HepG2 (cell line): ENCODE results near the gene RBM44. TPM values are rescaled to one million over a fixed set of nuclear protein-coding genes. Genes with fewer than 3 reads are reported as not detected.

Source experiments
- ASH2L ChIP-seq: fragments of 300-600, 200-600 bp; sonication (generic); IDR thresholded peaks from 2 replicates; pipeline ENCODE4 v1.7.0; 2017; ENCODE audit warnings: low read depth, mild to moderate bottlenecking, moderate library complexity, mixed read lengths, low read length; ENCODE audit not compliant: insufficient read length
- EP300 ChIP-seq, 3 experiments: sonication (generic) in 1 of 3; formaldehyde crosslinking in 1 of 3; IDR thresholded peaks; 2 replicates each; pipeline versions ENCODE4 v1.5.1 to v1.6.1; 2011 to 2020; ENCODE audit warnings: low read depth in 2 of 3, low read length in 2 of 3, borderline replicate concordance in 1 of 3, improper control_type of control experiment in 1 of 3, mild to moderate bottlenecking in 1 of 3, missing genetic modification reagents in 1 of 3, moderate library complexity in 1 of 3
- FOXO1 ChIP-seq: sonication (generic); formaldehyde crosslinking; IDR thresholded peaks from 2 replicates; pipeline ENCODE4 v1.4.0; 2020; ENCODE audit warnings: missing genetic modification reagents
- HDAC2 ChIP-seq: sonication (generic); formaldehyde crosslinking; IDR thresholded peaks from 2 replicates; pipeline ENCODE4 v1.4.0; 2020; ENCODE audit warnings: missing genetic modification reagents
- IRF2 ChIP-seq: IDR thresholded peaks from 2 replicates; pipeline ENCODE4 v1.6.1; 2018; ENCODE audit warnings: missing genetic modification reagents, missing compliant biosample characterization
- KDM6A ChIP-seq: IDR thresholded peaks from 2 replicates; pipeline ENCODE4 v1.6.1; 2016; ENCODE audit warnings: low read depth
- MLXIP ChIP-seq: sonication (generic); formaldehyde crosslinking; IDR thresholded peaks from 2 replicates; pipeline ENCODE4 v1.9.0; 2021; ENCODE audit warnings: missing genetic modification reagents, borderline replicate concordance
- REL ChIP-seq: sonication (generic); formaldehyde crosslinking; conservative IDR thresholded peaks from 2 replicates; pipeline ENCODE4 v1.8.0; 2022; ENCODE audit warnings: mild to moderate bottlenecking, missing genetic modification reagents, moderate library complexity
- RXRA ChIP-seq: sonication (generic); formaldehyde crosslinking; IDR thresholded peaks from 2 replicates; pipeline ENCODE4 v1.5.1; 2020; ENCODE audit warnings: missing genetic modification reagents
- SIX4 ChIP-seq: sonication (generic); formaldehyde crosslinking; IDR thresholded peaks from 2 replicates; pipeline ENCODE4 v1.4.0; 2020; ENCODE audit warnings: missing genetic modification reagents
- SKI ChIP-seq: fragments of 450-650 bp; IDR thresholded peaks from one replicate; pipeline ENCODE4 v1.6.1; 2018; ENCODE audit warnings: mild to moderate bottlenecking; ENCODE audit not compliant: partially characterized antibody
- SOX6 ChIP-seq, 2 experiments: fragments of 450-650 bp in 1 of 2; sonication (generic) in 1 of 2; formaldehyde crosslinking in 1 of 2; IDR thresholded peaks; 2 replicates each; pipeline versions ENCODE4 v1.4.0 to v1.6.1; 2017 to 2020; ENCODE audit warnings: antibody characterized with exemption in 1 of 2, mild to moderate bottlenecking in 1 of 2, missing genetic modification reagents in 1 of 2
- TARDBP ChIP-seq: sonication (generic); formaldehyde crosslinking; IDR thresholded peaks from 2 replicates; pipeline ENCODE4 v1.8.0; 2022; ENCODE audit warnings: mild to moderate bottlenecking, missing genetic modification reagents
- ZBTB7B ChIP-seq: sonication (generic); formaldehyde crosslinking; IDR thresholded peaks from 2 replicates; pipeline ENCODE4 v1.4.0; 2020; ENCODE audit warnings: missing genetic modification reagents
- ZNF281 ChIP-seq: sonication (generic); formaldehyde crosslinking; IDR thresholded peaks from 2 replicates; pipeline ENCODE4 v1.4.0; 2020; ENCODE audit warnings: missing genetic modification reagents, borderline replicate concordance
- ZNF331 ChIP-seq: sonication (generic); formaldehyde crosslinking; IDR thresholded peaks from 2 replicates; pipeline ENCODE4 v1.4.0; 2020; ENCODE audit warnings: missing genetic modification reagents
- ZNF572 ChIP-seq: sonication (generic); formaldehyde crosslinking; IDR thresholded peaks from 2 replicates; pipeline ENCODE4 v1.5.1; 2020; ENCODE audit warnings: mild to moderate bottlenecking, missing genetic modification reagents
- ZNF619 ChIP-seq: sonication (generic); formaldehyde crosslinking; IDR thresholded peaks from 2 replicates; pipeline ENCODE4 v1.4.0; 2020; ENCODE audit warnings: mild to moderate bottlenecking, missing genetic modification reagents
- ZNF644 ChIP-seq: IDR thresholded peaks from 2 replicates; pipeline ENCODE4 v1.6.1; 2016; ENCODE audit warnings: low read depth
- ZNF781 ChIP-seq: sonication (generic); formaldehyde crosslinking; IDR thresholded peaks from 2 replicates; pipeline ENCODE4 v1.5.1; 2020; ENCODE audit warnings: borderline replicate concordance, mild to moderate bottlenecking, missing genetic modification reagents; ENCODE audit errors: not compliant biosample characterization
- ZNF800 ChIP-seq: sonication (generic); formaldehyde crosslinking; IDR thresholded peaks from 2 replicates; pipeline ENCODE4 v1.4.0; 2020; ENCODE audit warnings: missing genetic modification reagents
- ZSCAN31 ChIP-seq: sonication (generic); formaldehyde crosslinking; IDR thresholded peaks from 2 replicates; pipeline ENCODE4 v1.5.0; 2020; ENCODE audit warnings: low read depth, mild to moderate bottlenecking, missing genetic modification reagents
- polyA plus RNA-seq, 8 experiments: library from polyadenylated mRNA; depleted of rRNA in 3 of 8; stranded (reverse) in 7 of 8; unstranded in 1 of 8; fragments of >200 nt; fragmentation: Illumina TruSeq in 4 of 8; extraction: Trizol in 4 of 8; gene quantifications; 2 replicates each; pipeline versions ENCODE4 v1.2.1 to v1.2.3, GENCODE V29; 2011 to 2016; ENCODE audit warnings: low read depth in 4 of 8, missing spikeins in 1 of 8, mixed read lengths in 1 of 8; ENCODE audit not compliant: insufficient read depth in 1 of 8
- total RNA-seq, 5 experiments: library from RNA; depleted of rRNA; stranded (reverse); fragments of >200 nt; fragmentation: Illumina TruSeq; extraction: Trizol; gene quantifications; 2 replicates each; pipeline ENCODE4 v1.2.3, GENCODE V29; 2016; ENCODE audit warnings: low read depth in 1 of 5

RBM44 gene
- total and polyA plus RNA-seq, 2 of the 13 experiments (the other 11 are each of a cell fraction or from before 2014, with no cell fraction given) = 0.13 to 0.50 TPM

GRCh38 chr2:237791977-237792727 is 6.4 kb upstream of the RBM44 start (continued):
- TF ChIP-seq REL (CRISPR knock-in tag) (no peak), MLXIP (CRISPR knock-in tag) (no peak), ZNF331 (0 out of 2 replicates have a peak, but pooled peaks have one; percentile 40), ZNF781 (CRISPR knock-in tag) (peak; percentile 66), ZNF281 (CRISPR knock-in tag) (peak; percentile 20; the same call in 1 of the 2 replicates), ZNF572 (CRISPR knock-in tag) (no peak), KDM6A (CRISPR knock-in tag) (peak; percentile 49; the same call in 1 of the 2 replicates), ZNF800 (peak; percentile 46; the same call in 1 of the 2 replicates), ASH2L (peak; percentile 28), ZBTB7B (CRISPR knock-in tag) (peak; percentile 75), RXRA (CRISPR knock-in tag) (no peak), IRF2 (CRISPR knock-in tag) (peak; percentile 59; the same call in 1 of the 2 replicates), HDAC2 (CRISPR knock-in tag) (peak; percentile 51), SOX6 (IDR thresholded peaks at IDR 0.05) (no peak), SOX6 (CRISPR knock-in tag; IDR thresholded peaks at IDR 0.05) (0 out of 2 replicates have a peak, but pooled peaks have one; percentile 18), EP300 (IDR thresholded peaks at IDR 0.05; ENCODE audit: low read depth in 2 of 2, low read length in 2 of 2) (0 out of 4 replicates have a peak, but pooled peaks of 1 of the 2 experiments have one; percentile 25), EP300 (CRISPR knock-in tag; IDR thresholded peaks at IDR 0.05; ENCODE audit: borderline replicate concordance) (no peak), ZNF619 (CRISPR knock-in tag) (no peak), SKI (no peak), ZNF644 (CRISPR knock-in tag) (peak; percentile 78), FOXO1 (CRISPR knock-in tag) (0 out of 2 replicates have a peak, but pooled peaks have one; percentile 26), SIX4 (CRISPR knock-in tag) (no peak), TARDBP (CRISPR knock-in tag) (0 out of 2 replicates have a peak, but pooled peaks have one; percentile 46), ZSCAN31 (CRISPR knock-in tag) (no peak)
